GM19025 (cell line): ENCODE results near the gene MAMLD1.

Experiments used
- ATAC-seq: cut with Tn5 transposase; IDR thresholded peaks from one replicate; pipeline ENCODE4 v1.9.1; 2021; ENCODE audit warnings: mild to moderate bottlenecking, low read depth, moderate library complexity; ENCODE audit not compliant: unreplicated experiment

MAMLD1 gene

DNA sequence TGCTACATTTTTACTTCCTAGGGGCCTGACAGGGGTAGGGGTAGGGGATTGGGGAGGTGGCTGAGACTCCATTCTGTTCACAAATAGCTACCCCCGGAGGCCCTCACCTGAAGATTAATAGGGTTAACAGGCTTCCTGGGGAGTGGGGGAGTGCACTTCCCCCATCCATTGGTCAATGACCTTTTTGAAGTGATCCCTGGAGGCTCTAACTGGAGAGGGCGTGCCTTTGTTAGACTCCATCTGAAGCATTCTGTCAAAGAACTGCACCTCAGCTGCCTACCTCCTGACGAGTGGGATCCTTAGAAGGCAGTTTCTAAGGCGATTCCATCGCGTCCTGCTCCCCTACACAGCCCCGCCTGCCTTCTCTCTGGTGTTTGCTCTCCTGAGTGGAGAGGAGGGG is 195.3 kb downstream of the MAMLD1 start:
- no peak for ATAC-seq
